HEK293 (cell line): ENCODE measurements around the gene CCDC187.

Source experiments
- CTCF ChIA-PET: fragments of 350-600 bp; formaldehyde crosslinking; extraction: SDS; loops from one replicate; lab custom pipeline; 2021; ENCODE audit warnings: antibody characterized with exemption; lab: Yijun Ruan, JAX
- POLR2A ChIA-PET: fragments of 300-600 bp; formaldehyde crosslinking; extraction: SDS; loops from one replicate; lab custom pipeline; 2020; ENCODE audit warnings: antibody characterized with exemption, inconsistent platforms; lab: Yijun Ruan, JAX
- H3K27ac ChIP-seq: fragments of 200-500 bp; sonication (Bioruptor generic); 2 replicates; pipeline ENCODE4 v1.5.1; 2014; ENCODE audit warnings: low read depth, low read length, control low read depth, inconsistent platforms; ENCODE audit errors: extremely low read depth
- H3K36me3 ChIP-seq, 2 experiments: fragments of 200-500 bp in 1 of 2; sonication (Bioruptor generic) in 1 of 2; 1 replicate in 1 of 2; 2 replicates in 1 of 2; pipeline ENCODE4 v1.5.1; 2014 to 2017; ENCODE audit warnings: inconsistent platforms in 2 of 2, low read length in 2 of 2; ENCODE audit not compliant: control insufficient read depth in 2 of 2, insufficient read depth in 1 of 2
- H3K4me1 ChIP-seq: fragments of 200-500 bp; sonication (Bioruptor generic); 2 replicates; pipeline ENCODE4 v1.5.1; 2014; ENCODE audit warnings: mild to moderate bottlenecking, low read length, inconsistent platforms; ENCODE audit not compliant: control insufficient read depth, insufficient read depth
- H3K4me3 ChIP-seq: 2 replicates; pipeline ENCODE4 v1.5.1; 2011; ENCODE audit warnings: low read depth, mild to moderate bottlenecking, control low read depth, low read length, moderate library complexity
- H3K9me3 ChIP-seq: fragments of 200-500 bp; sonication (Bioruptor generic); 2 replicates; pipeline ENCODE4 v1.5.1; 2014; ENCODE audit warnings: low read depth, low read length, inconsistent platforms; ENCODE audit not compliant: control insufficient read depth, insufficient read depth
- CTCF ChIP-seq: fragments of 450-650 bp; formaldehyde crosslinking; IDR thresholded peaks from 2 replicates; pipeline ENCODE4 v1.5.1; 2016; ENCODE audit warnings: missing biosample characterization, missing genetic modification characterization
- GLIS2 ChIP-seq: fragments of 450-650 bp; formaldehyde crosslinking; IDR thresholded peaks from 2 replicates; pipeline ENCODE4 v1.5.1; 2016; ENCODE audit warnings: missing biosample characterization, missing genetic modification characterization
- HIC1 ChIP-seq: fragments of 450-650 bp; formaldehyde crosslinking; IDR thresholded peaks from 2 replicates; pipeline ENCODE4 v1.5.1; 2016; ENCODE audit warnings: missing biosample characterization, missing genetic modification characterization
- IKZF3 ChIP-seq: fragments of 450-650 bp; IDR thresholded peaks from 2 replicates; pipeline ENCODE4 v1.5.0; 2018; ENCODE audit warnings: missing biosample characterization, mild to moderate bottlenecking, missing genetic modification characterization, moderate library complexity
- REST ChIP-seq: fragments of 450-650 bp; formaldehyde crosslinking; IDR thresholded peaks from 2 replicates; pipeline ENCODE4 v1.5.1; 2016; ENCODE audit warnings: missing biosample characterization, missing genetic modification characterization
- TSHZ1 ChIP-seq: fragments of 450-650 bp; formaldehyde crosslinking; IDR thresholded peaks from 2 replicates; pipeline ENCODE4 v1.5.1; 2016; ENCODE audit warnings: missing biosample characterization, missing genetic modification characterization, borderline replicate concordance
- ZBTB20 ChIP-seq: fragments of 450-650 bp; formaldehyde crosslinking; IDR thresholded peaks from 2 replicates; pipeline ENCODE4 v1.5.1; 2016; ENCODE audit warnings: missing biosample characterization, missing genetic modification characterization
- ZBTB21 ChIP-seq: fragments of 450-650 bp; formaldehyde crosslinking; IDR thresholded peaks from 2 replicates; pipeline ENCODE4 v1.5.1; 2017; ENCODE audit warnings: missing biosample characterization, missing genetic modification characterization
- ZBTB26 ChIP-seq: fragments of 450-650 bp; formaldehyde crosslinking; optimal IDR thresholded peaks from 2 replicates; pipeline ENCODE3; 2016; ENCODE audit warnings: missing biosample characterization, mild to moderate bottlenecking, missing genetic modification characterization
- ZFP69B ChIP-seq: fragments of 450-650 bp; formaldehyde crosslinking; IDR thresholded peaks from 2 replicates; pipeline ENCODE4 v1.5.1; 2016; ENCODE audit warnings: missing biosample characterization, missing genetic modification characterization
- ZNF2 ChIP-seq: fragments of 450-650 bp; formaldehyde crosslinking; IDR thresholded peaks from 2 replicates; pipeline ENCODE4 v1.5.1; 2016; ENCODE audit warnings: missing biosample characterization, missing genetic modification characterization
- ZNF521 ChIP-seq: fragments of 450-650 bp; formaldehyde crosslinking; IDR thresholded peaks from 2 replicates; pipeline ENCODE4 v1.5.1; 2017; ENCODE audit warnings: missing biosample characterization, mild to moderate bottlenecking, missing genetic modification characterization
- ZNF692 ChIP-seq: fragments of 450-650 bp; formaldehyde crosslinking; IDR thresholded peaks from 2 replicates; pipeline ENCODE4 v1.5.1; 2016; ENCODE audit warnings: missing biosample characterization, missing genetic modification characterization
- ZSCAN16 ChIP-seq: fragments of 450-650 bp; formaldehyde crosslinking; IDR thresholded peaks from 2 replicates; pipeline ENCODE4 v1.5.1; 2016; ENCODE audit warnings: missing biosample characterization, missing genetic modification characterization

CCDC187 gene

GRCh38 chr9:136201609-136202453 lies 102.1 kb downstream of the CCDC187 start:
- Histone ChIP-seq H3K4me3 (no peak overlapping the region), H3K9me3 (no peaks in the 10 kb centered on the region), H3K36me3 (peaks cover 0 to 3% of the 10 kb centered on the region in 2 experiments; a peak in 1 of 3 replicates), H3K4me1 (no peaks in the 10 kb centered on the region; the same call in 1 of the 2 replicates), H3K27ac (no peak overlapping the region)
- ChIA-PET POLR2A (interaction anchor here (1.1 kb wide), 1 partner anchor 9 kb away, joined by 3 read pairs; no protein-coding TSS in a partner anchor), CTCF (interaction anchor here (0.6 to 0.9 kb wide), 3 partner anchors 15 to 601 kb away, joined by 3 read pairs; no protein-coding TSS in a partner anchor)
- TF ChIP-seq ZNF692 (tag by site-specific recombination): no peak; the same call in none of the 2 replicates
- TF ChIP-seq ZNF521: no peak
- TF ChIP-seq GLIS2 (tag by site-specific recombination): peak; percentile 10; the same call in 1 of the 2 replicates
- TF ChIP-seq ZBTB26 (tag by site-specific recombination): peak; percentile 30
- peak; percentile 78 for TF ChIP-seq REST (tag by site-specific recombination)
- peak; percentile 44; the same call in 1 of the 2 replicates for TF ChIP-seq ZFP69B (tag by site-specific recombination)
- TF ChIP-seq ZBTB21: no peak

GRCh38 chr9:136201174-136201573 lies 102.7 kb downstream of the CCDC187 start:
- 0 out of 2 replicates have a peak, but pooled peaks have one; percentile 15 for TF ChIP-seq GLIS2 (tag by site-specific recombination)
- no peak for TF ChIP-seq ZBTB20 (tag by site-specific recombination)
- no peak overlapping the region for H3K4me3 ChIP-seq
- POLR2A ChIA-PET: no interaction called here
- H3K27ac ChIP-seq: no peak overlapping the region
- peaks cover 0 to 3% of the 10 kb centered on the region in 2 experiments; a peak in 1 of 3 replicates for H3K36me3 ChIP-seq
- H3K9me3 ChIP-seq: no peaks in the 10 kb centered on the region
- H3K4me1 ChIP-seq: no peaks in the 10 kb centered on the region; the same call in 1 of the 2 replicates
- CTCF ChIA-PET: interaction anchor here (0.9 to 1.6 kb wide), 3 partner anchors 30 to 83 kb away, joined by 3 read pairs; no protein-coding TSS in a partner anchor

- Histone ChIP-seq H3K9me3 (no peaks in the 10 kb centered on the region), H3K4me3 (no peak overlapping the region), H3K27ac (no peak overlapping the region), H3K4me1 (no peaks in the 10 kb centered on the region; the same call in 1 of the 2 replicates), H3K36me3 (no peaks in the 10 kb centered on the region)
- ChIA-PET POLR2A (interaction anchor here (0.6 kb wide), 1 partner anchor 1664 kb away, joined by 8 read pairs; no protein-coding TSS in a partner anchor), CTCF (interaction anchor here (0.9 to 1.6 kb wide), 3 partner anchors 30 to 63 kb away, joined by 3 to 4 read pairs (median 3); no protein-coding TSS in a partner anchor)
- TF ChIP-seq ZNF2 (tag by site-specific recombination) (no peak), HIC1 (no peak), IKZF3 (tag by site-specific recombination) (no peak), TSHZ1 (tag by site-specific recombination) (no peak), CTCF (tag by site-specific recombination) (no peak), ZSCAN16 (no peak)
Observed at GRCh38 chr9:136200424-136200823, 103.5 kb downstream of the CCDC187 start.
